Stimulated activated CD4-positive, alpha-beta T cell treated with anti-CD3 and anti-CD28 coated beads, TNF-alpha, amount 100 ng/mL, for 24 hours (primary cell): Measurements from ENCODE around the gene IFT52.
A peak's percentile ranks its signal among the peaks of the same experiment; 100 is the strongest.

Experiments used
- DNase-seq, 3 experiments: peaks; one replicate each; pipeline ENCODE4 v3.0.0-alpha.2; 2020; ENCODE audit warnings: low read depth in 3 of 3

The IFT52 gene

GRCh38 chr20:43690943-43691598 is 100.3 kb downstream of the IFT52 start:
- no peak for DNase-seq

DNA sequence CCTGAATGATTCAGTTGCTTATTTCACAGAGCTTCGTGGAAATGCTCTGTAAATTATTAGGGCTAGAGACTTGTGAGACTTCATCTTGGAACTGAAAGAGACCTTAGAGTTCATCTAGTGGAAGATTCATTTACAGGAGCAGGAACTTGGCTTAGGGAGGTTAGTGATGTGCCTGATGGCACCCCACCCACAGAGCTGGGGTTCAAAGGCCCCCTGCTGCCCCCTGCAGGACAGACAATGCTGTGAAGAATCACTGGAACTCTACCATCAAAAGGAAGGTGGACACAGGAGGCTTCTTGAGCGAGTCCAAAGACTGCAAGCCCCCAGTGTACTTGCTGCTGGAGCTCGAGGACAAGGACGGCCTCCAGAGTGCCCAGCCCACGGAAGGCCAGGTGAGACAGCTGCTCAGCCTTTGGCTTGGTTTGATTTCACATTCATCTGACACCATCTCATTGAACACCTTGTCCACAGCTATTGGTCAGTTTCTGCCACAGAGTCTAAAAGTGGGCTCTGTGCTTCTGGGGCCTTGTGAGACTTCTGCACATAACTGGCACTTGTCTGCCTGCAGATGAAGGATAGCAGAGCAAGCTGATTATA is 101.3 kb downstream of the IFT52 start:
- DNase-seq, result peak; percentile 23 to 64 (median 24)

GRCh38 chr20:43694763-43695162 is 104.0 kb downstream of the IFT52 start:
- no peak for DNase-seq

DNA sequence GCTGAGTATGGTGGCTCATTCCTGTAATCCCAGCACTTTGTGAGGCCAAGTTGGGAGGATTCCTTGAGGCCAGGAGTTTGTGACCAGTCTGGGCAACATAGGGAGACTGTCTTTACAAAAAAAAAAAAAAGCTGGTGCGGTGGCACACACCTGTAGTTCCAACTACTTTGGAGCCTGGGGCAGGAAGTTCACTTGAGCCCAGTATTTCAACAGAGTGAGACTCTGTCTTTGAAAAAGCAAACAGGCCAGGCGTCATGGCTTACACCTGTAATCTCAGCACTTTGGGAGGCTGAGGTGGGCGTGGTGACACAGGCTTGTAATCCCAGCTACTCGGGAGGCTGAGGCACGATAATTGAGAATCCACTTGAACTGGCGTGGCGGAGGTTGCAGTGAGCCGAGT is 104.8 kb downstream of the IFT52 start:
- no peak for DNase-seq
